GM18519 (cell line): ENCODE data around the gene SCLT1.

Experiments
- ATAC-seq: cut with Tn5 transposase; IDR thresholded peaks from one replicate; pipeline ENCODE4 v1.9.1; 2021; ENCODE audit warnings: mild to moderate bottlenecking, moderate library complexity; ENCODE audit not compliant: unreplicated experiment, low FRiP score

The SCLT1 gene

GRCh38 chr4:128879971-128880370 lies 213.4 kb downstream of the SCLT1 start:
- ATAC-seq, result no peak

- ATAC-seq, result no peak
Observed at GRCh38 chr4:128879283-128879682, 214.1 kb downstream of the SCLT1 start.

GRCh38 chr4:128877934-128878333 lies 215.4 kb downstream of the SCLT1 start:
- no peak for ATAC-seq

- no peak for ATAC-seq
Observed at GRCh38 chr4:128876200-128876599, 217.1 kb downstream of the SCLT1 start.

- no peak for ATAC-seq
Observed at GRCh38 chr4:128871948-128872347, 221.4 kb downstream of the SCLT1 start.

- no peak for ATAC-seq
Observed at GRCh38 chr4:128869776-128870509, 223.4 kb downstream of the SCLT1 start.

- no peak for ATAC-seq
Observed at GRCh38 chr4:128868758-128869157, 224.6 kb downstream of the SCLT1 start.

- ATAC-seq, result no peak
Observed at GRCh38 chr4:128866691-128867090, 226.6 kb downstream of the SCLT1 start.

- no peak for ATAC-seq
Observed at GRCh38 chr4:128866269-128866668, 227.1 kb downstream of the SCLT1 start.

GRCh38 chr4:128865132-128865531 lies 228.2 kb downstream of the SCLT1 start:
- ATAC-seq, result no peak

- no peak for ATAC-seq
Observed at GRCh38 chr4:128863312-128864075, 229.8 kb downstream of the SCLT1 start.

GRCh38 chr4:128862608-128863311 lies 230.6 kb downstream of the SCLT1 start:
- ATAC-seq, result peak; percentile 48

- ATAC-seq, result peak; percentile 22
Observed at GRCh38 chr4:128861856-128862518, 231.4 kb downstream of the SCLT1 start.

GRCh38 chr4:128859887-128860677 lies 233.3 kb downstream of the SCLT1 start:
- no peak for ATAC-seq

- ATAC-seq, result no peak
Observed at GRCh38 chr4:128858879-128859671, 234.3 kb downstream of the SCLT1 start.

GRCh38 chr4:128856246-128856645 lies 237.1 kb downstream of the SCLT1 start:
- no peak for ATAC-seq

GRCh38 chr4:128855621-128856020 lies 237.7 kb downstream of the SCLT1 start:
- ATAC-seq, result no peak

GRCh38 chr4:128854433-128854832 lies 238.9 kb downstream of the SCLT1 start:
- peak; percentile 79 for ATAC-seq

- ATAC-seq, result no peak
Observed at GRCh38 chr4:128853741-128854140, 239.6 kb downstream of the SCLT1 start.
